GM12801 (cell line): ENCODE measurements around the gene SLC17A9.
A peak's percentile ranks its signal among the peaks of the same experiment; 100 is the strongest.

Source experiments
- TF ChIP-seq, protein P1 (sequence below): IDR thresholded peaks from one replicate; pipeline ENCODE4 v1.5.1; 2011; ENCODE audit warnings: control low read depth; ENCODE audit not compliant: insufficient read length; ENCODE audit errors: extremely low read depth

SLC17A9 gene

DNA sequence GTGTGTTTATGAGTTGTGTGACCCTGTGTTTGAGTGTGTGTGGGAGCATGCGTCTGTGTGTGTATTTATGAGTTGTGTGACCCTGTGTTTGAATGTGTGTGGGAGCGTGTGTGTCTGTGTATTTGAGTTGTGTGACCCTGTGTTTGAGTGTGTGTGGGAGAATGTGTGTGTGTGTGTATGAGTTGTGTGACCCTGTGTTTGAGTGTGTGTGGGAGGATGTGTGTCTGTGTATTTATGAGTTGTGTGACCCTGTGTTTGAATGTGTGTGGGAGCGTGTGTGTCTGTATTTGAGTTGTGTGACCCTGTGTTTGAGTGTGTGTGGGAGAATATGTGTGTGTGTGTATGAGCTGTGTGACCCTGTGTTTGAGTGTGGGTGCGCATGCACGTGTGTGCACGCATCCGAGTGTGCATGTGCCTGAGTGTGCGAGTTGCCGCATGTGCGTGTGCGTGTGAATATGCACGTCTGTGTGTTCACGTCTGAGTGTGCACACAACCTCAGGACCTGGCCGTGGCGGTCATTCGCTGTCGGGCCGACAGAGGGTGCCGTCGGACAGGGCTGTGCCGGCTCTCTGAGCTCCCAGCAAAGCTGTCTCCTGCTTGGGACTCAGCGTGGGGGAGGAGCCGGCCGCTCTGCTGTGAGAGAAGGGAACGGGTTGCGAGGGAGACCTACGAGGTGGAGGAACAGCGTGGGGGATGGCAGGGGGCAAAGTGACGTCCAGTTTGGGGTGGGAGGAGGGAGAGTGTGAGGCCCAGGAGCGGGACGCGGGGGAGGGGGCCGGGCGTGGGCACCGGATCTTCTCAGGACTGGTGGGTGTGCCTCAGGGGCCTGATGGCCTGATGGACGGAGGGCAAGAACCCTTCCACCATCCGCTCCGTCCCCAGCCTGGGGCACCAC is 19.7 kb downstream of the SLC17A9 start:
- TF ChIP-seq, protein P1, sequence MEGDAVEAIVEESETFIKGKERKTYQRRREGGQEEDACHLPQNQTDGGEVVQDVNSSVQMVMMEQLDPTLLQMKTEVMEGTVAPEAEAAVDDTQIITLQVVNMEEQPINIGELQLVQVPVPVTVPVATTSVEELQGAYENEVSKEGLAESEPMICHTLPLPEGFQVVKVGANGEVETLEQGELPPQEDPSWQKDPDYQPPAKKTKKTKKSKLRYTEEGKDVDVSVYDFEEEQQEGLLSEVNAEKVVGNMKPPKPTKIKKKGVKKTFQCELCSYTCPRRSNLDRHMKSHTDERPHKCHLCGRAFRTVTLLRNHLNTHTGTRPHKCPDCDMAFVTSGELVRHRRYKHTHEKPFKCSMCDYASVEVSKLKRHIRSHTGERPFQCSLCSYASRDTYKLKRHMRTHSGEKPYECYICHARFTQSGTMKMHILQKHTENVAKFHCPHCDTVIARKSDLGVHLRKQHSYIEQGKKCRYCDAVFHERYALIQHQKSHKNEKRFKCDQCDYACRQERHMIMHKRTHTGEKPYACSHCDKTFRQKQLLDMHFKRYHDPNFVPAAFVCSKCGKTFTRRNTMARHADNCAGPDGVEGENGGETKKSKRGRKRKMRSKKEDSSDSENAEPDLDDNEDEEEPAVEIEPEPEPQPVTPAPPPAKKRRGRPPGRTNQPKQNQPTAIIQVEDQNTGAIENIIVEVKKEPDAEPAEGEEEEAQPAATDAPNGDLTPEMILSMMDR, result peak; percentile 49

DNA sequence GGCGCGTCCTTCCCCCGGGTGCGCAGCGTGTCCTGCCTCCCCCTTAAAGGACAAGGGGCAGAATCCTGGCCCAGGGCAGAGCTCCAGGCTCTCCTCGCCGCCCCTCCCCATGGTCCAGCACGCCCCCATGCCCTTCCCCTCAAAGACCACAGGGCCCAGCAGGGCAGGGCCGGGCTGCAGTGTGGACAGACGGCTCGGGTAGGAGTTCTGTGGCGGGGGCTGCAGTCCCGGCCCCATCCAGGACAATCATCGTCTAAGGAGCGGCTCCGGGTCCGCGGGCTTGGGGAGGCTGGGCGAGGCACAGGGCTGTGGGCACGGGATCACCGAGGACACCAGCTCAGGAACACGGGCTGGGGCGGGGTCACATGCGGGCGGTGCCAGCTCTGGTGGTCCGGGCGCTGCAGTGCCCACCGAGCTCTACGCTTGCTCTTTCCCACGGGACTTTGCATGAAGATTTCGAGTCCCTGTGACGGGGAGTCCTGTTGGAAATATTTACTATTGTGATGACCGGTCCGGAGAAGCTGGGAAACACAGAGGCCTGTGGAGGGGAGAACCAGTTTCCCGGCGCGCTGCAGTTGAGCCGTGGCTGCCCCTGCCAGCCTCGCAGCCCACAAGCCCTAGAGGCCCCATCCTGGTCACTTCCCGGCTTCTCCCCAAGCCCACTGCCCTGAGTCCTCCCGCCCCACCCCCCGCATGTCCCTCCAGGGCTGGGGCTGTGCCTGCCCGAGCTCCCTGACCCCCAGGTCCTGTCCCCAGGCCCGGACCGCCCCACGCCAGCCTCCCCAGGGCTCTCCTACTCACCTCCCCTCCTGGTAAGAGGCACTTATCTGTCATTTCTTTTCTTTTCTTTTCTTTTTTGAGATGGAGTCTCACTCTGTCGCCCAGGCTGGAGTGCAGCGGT is 20.6 kb downstream of the SLC17A9 start:
- TF ChIP-seq, protein P1, result no peak

DNA sequence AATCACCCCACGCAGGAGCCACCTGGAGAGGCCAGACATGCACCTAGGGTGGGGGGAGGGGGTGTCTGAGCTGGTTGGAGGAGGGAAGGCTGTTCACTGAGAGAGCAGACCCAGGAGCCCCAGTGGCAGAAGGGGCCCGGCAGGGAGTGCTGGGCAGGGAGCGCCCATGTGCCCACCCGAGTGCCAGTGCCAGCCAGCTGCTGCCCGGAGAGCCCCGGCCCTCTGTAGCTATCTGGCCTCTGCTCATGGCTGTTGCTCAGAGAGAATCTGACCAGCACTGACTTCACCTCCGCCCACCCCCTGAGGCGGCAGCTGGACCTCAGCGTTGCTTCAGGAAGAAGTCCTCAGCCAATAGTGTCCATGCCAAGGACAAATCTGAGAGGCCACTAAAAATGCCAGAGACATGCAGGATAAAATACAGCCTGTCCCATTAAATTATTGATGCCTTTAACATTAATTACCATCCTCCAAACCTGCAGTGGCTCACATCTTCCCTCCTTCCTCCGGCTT is 22.8 kb downstream of the SLC17A9 start:
- TF ChIP-seq, protein P1, result no peak

DNA sequence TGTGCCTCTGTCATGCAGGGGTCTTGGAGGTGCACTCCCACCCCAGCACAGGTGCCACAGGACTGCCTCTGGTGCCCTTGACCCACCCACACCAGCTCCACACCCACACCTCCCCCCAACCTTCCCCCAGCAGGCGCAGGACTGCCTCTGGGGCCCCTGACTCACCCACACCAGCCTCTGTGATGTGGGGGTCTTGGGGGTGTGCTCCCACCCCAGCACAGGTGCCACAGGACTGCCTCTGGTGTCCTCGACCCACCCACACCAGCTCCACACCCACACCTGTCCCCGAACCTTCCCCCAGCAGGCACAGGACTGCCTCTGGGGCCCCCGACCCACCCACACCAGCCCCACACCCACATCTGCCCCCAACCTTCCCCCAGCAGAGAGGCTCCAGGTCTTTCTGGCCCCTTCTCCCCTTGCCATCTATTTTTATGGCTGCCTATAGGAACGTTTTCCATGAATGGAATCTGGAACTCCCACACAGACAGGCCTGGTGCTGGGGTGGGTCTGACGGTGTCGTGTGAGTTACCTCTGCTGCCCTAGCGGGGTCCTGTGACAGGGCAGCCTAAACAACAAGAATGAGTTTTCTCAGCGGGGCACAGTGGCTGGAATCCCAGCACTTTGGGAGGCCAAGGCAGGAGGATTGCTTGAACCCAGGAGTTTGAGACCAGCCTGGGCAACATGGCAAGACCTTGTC is 23.5 kb downstream of the SLC17A9 start:
- TF ChIP-seq, protein P1, result no peak

DNA sequence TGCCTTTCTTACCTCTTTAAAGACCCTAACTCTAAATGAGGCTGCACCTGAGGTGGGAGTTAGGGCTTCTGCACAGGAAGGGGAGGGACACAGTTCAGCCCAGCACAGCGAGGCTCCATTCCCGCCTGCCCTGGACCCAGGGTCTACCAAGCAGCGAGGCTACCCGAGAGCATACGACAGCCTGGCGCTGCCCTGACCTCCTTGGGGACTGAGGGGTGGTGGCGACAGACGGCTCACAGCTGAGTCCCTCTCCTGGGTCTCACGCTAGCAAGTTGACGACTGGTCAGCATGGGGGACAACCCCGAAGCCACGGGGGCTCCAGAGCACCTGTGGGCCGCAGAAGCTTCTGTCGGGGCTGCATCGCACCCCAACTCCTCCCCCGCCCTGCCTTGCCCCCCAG is 24.4 kb downstream of the SLC17A9 start:
- TF ChIP-seq, protein P1, result no peak

DNA sequence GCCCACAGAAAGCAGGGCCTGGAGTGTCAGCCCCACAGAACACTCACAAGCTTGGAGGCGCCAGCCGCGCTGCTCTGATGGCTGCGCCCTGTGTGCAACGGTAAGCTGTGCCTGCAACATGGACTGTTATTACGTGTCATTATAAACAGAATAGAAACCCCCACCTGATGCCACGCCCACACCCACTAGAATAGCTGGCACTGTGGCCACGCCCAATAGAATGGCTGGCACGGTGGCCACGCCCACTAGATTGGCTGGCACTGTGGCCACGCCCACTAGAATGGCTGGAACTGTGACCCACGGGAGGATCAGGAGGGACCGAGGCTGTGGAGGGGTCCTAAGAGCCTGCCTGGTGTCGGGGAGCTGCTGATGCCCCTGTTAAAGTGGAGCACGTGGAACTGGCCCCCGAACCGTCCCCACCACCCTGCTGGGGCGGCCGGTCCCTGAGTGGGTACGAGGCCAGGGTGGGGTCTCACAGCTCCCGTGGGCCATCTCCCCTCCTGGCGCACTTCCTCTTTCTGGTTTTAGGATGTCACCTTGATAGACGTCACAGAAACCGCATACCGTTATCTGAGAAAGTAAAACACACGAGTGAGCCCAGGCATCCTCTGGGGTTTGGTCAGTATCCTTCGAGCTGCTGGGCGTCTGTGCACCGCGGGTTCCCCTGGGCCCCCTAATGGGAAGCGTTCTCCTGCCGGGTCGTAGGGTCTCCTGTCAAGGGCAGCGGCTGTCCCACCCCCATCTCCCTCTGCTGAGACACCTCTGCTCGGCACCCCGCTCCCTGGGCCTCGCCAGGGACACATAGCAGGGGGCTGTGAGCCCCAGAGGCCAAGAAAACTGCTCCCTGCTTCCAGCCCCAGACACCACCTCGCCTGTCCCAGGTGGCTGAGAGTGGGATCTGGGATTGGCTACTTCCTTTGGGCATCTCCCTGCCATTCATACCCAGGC is 25.4 kb downstream of the SLC17A9 start:
- TF ChIP-seq, protein P1, result no peak
